Left ventricle myocardium inferior (tissue), 1 donor: Measurements from ENCODE around the gene PPM1D. TPM values are rescaled to one million over a fixed set of nuclear protein-coding genes. Genes with fewer than 3 reads are reported as not detected.
"Not testable (repeated sequence)": the region's sequence is repeated elsewhere in the genome, so short reads cannot be mapped to it uniquely, and the experiment has no call there.

Source experiments
- DNase-seq: peaks from one replicate; pipeline ENCODE4 v3.0.0-alpha.2; 2020
- H3K27ac ChIP-seq: fragments of 200-600 bp; replicated peaks from 2 replicates; pipeline ENCODE4 v1.8.0; 2021
- H3K27me3 ChIP-seq: fragments of 200-600 bp; 2 replicates; pipeline ENCODE4 v1.8.0; 2021; ENCODE audit warnings: low read depth
- H3K36me3 ChIP-seq: fragments of 200-600 bp; 2 replicates; pipeline ENCODE4 v1.8.0; 2021
- H3K4me1 ChIP-seq: fragments of 200-600 bp; 2 replicates; pipeline ENCODE4 v1.8.0; 2021
- H3K4me3 ChIP-seq: fragments of 200-600 bp; 2 replicates; pipeline ENCODE4 v1.8.0; 2021; ENCODE audit warnings: mild to moderate bottlenecking, moderate library complexity
- H3K9me3 ChIP-seq: fragments of 200-600 bp; replicated peaks from 2 replicates; pipeline ENCODE4 v1.8.0; 2021
- CTCF ChIP-seq: fragments of 200-600 bp; IDR thresholded peaks from 2 replicates; pipeline ENCODE4 v1.8.0; 2021; ENCODE audit warnings: antibody characterized with exemption, mild to moderate bottlenecking, borderline replicate concordance
- intact Hi-C: fragments of 100-400 bp; cut with micrococcal nuclease; formaldehyde crosslinking; loops from one replicate; pipeline ENCODE4 v1.11.0; 2022
- total RNA-seq: library from RNA; stranded (reverse); fragmentation: NEBNext Ultra II Directional; extraction: Animal tissue kit (Norgen Biotek cat#: 25700); gene quantifications from one replicate; pipeline ENCODE4 v1.2.1, GENCODE V29; 2021
- donor health status: DM: no; HTN: yes; CAD: no; lungs with severe emphysema.

The PPM1D gene
- total RNA-seq, 1 donor from 2014 or later: 6.8 TPM

GRCh38 chr17:60610473-60610872, 10.5 kb downstream of the PPM1D start:
- H3K27me3 ChIP-seq: no peaks in the 10 kb centered on the region
- no peaks in the 10 kb centered on the region for H3K9me3 ChIP-seq
- no peak for DNase-seq
- H3K4me1 ChIP-seq: peaks cover 42% of the 10 kb centered on the region
- H3K27ac ChIP-seq: no peak overlapping the region
- H3K36me3 ChIP-seq: no peaks in the 10 kb centered on the region
- H3K4me3 ChIP-seq: no peak overlapping the region
- intact Hi-C loops: no loop called here
- no peak for TF ChIP-seq CTCF

- H3K4me3 ChIP-seq, intact Hi-C loops, H3K9me3 ChIP-seq, H3K36me3 ChIP-seq, H3K27me3 ChIP-seq, DNase-seq, H3K27ac ChIP-seq: not testable (repeated sequence)
- H3K4me1 ChIP-seq: peaks cover 34% of the 10 kb centered on the region
Measured at GRCh38 chr17:60611321-60611720, 11.3 kb downstream of the PPM1D start.

DNA sequence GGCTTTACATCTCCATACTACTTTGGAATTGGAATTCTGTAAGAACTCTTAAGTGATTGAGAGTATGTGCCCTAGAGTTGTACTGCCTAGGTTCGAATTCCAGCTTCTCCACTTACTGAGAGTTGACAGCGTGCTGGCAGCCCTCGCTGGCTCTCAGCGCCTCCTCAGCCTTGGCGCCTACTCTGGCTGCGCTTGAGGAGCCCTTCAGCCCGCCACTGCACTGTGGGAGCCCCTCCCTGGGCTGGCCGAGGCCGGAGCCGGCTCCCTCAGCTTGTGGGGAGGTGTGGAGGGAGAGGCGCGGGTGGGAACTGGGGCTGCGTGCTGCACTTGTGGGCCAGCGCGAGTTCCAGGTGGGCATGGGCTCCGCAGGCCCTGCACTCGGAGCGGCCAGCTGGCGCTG, 13.3 kb downstream of the PPM1D start:
- Histone ChIP-seq H3K9me3 (no peaks in the 10 kb centered on the region), H3K27ac (no peak overlapping the region), H3K36me3 (peaks cover 5% of the 10 kb centered on the region), H3K4me3 (no peak overlapping the region), H3K4me1 (peaks cover 41% of the 10 kb centered on the region), H3K27me3 (no peaks in the 10 kb centered on the region)
- intact Hi-C loops: no loop called here
- TF ChIP-seq CTCF: no peak
- DNase-seq: no peak

DNA sequence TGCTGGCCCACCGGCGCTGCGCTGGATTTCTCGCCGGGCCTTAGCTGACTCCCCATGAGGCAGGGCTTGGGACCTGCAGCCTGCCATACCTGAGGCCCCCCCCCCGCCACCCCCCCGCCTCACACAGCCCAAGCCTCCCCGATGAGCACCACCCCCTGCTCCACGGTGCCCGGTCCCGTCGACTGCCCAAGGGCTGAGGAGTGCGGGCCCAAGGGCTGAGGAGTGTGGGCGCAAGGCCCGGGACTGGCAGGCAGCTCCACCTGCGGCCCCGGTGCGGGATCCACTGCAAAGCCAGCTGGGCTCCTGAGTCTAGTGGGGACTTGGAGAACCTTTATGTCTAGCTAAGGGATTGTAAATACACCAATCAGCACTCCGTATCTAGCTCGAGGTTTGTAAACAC, 13.8 kb downstream of the PPM1D start:
- H3K9me3 ChIP-seq, H3K27me3 ChIP-seq, H3K27ac ChIP-seq, intact Hi-C loops, H3K4me3 ChIP-seq, H3K36me3 ChIP-seq, DNase-seq: not testable (repeated sequence)
- H3K4me1 ChIP-seq: peaks cover 44% of the 10 kb centered on the region

GRCh38 chr17:60614247-60614646, 14.3 kb downstream of the PPM1D start:
- H3K4me3 ChIP-seq, intact Hi-C loops, H3K27me3 ChIP-seq, H3K27ac ChIP-seq, H3K9me3 ChIP-seq, DNase-seq, H3K36me3 ChIP-seq: not testable (repeated sequence)
- H3K4me1 ChIP-seq: peaks cover 47% of the 10 kb centered on the region

DNA sequence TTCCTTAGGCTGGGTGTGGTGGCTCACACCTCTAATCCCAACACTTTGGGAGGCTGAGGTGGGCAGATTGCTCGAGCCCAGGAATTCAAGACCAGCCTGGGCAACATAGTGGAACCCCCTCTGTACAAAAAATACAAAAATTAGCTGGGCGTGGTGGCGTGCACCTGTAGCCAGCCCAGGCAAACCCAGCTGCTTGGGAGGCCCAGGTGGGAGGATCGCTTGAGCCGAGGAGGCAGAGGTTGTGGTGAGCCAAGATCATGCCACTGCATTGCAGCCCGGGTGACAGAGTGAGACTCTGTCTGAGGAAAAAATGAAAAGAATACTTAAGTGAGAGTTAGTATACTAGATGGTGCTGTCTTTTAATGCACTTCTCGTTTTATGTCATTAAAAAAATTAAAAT, 15.1 kb downstream of the PPM1D start:
- no peak for DNase-seq
- Histone ChIP-seq H3K9me3 (no peaks in the 10 kb centered on the region), H3K4me3 (no peak overlapping the region), H3K27me3 (no peaks in the 10 kb centered on the region), H3K36me3 (peaks cover 5% of the 10 kb centered on the region), H3K4me1 (peaks cover 46% of the 10 kb centered on the region), H3K27ac (no peak overlapping the region)
- intact Hi-C loops: no loop called here
- no peak for TF ChIP-seq CTCF

- Histone ChIP-seq H3K27me3 (no peaks in the 10 kb centered on the region), H3K36me3 (peaks cover 5% of the 10 kb centered on the region), H3K4me1 (peaks cover 39% of the 10 kb centered on the region), H3K4me3 (no peak overlapping the region), H3K9me3 (no peaks in the 10 kb centered on the region), H3K27ac (no peak overlapping the region)
- intact Hi-C loops: no loop called here
- no peak for TF ChIP-seq CTCF
- no peak for DNase-seq
Measured at GRCh38 chr17:60615840-60616239, 15.8 kb downstream of the PPM1D start.
